ENCODE measurements around the gene HTR4. TPM values are rescaled to one million over a fixed set of nuclear protein-coding genes. Genes with fewer than 3 reads are reported as not detected.

Gene HTR4
- total RNA-seq, result not detected

DNA sequence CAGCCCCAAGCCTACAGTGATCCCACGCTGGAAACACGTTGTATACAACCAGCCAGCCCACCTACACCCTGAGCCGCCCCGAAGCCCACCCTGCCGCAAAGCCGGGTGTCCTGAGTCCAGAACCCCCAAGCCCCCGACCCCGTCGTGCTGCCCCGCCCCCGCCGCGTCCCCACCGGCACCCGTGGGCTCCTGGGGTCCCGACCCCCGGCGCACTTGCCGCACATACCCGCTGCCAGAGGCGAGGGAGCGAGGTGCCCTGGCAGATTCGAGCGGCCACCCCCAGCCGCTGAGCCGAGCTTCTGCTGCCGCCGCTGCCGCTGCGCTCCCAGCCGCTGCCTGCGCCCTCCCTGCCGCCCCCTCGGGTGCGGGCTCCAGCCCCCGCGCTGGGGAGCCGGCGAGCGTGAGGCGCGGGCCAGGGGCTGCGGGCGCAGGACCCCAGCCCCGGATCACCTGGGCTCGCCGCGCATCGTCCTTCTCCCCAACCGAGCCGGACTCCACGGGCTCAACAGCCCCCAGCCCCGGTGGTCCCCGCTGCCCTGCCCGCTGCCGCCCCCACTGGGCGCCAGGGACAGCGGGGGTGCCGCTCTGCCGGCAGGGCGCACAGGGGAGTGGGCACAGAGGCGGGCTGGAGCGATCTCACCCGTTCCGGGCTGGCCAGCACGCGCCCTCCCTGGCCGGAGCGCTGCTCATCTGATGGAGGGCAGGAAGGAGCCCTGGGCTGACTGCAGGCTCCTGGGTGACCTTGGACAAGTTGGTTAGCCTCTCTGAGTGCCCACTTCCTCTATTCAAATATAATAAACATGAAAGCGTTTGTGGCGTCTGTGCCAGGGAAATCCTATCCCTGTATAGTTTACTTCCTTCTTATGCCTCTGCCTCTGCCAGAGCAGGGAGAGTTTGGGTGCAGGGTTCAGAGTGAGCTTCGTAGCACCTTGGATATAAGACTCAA is at the start of gene HTR4:
HTR4 (minus strand) TSS at position 692 of the 946 bp plus-strand sequence. CDS start 17,513 bp downstream, outside the sequence.
- TF ChIP-seq, protein P1, sequence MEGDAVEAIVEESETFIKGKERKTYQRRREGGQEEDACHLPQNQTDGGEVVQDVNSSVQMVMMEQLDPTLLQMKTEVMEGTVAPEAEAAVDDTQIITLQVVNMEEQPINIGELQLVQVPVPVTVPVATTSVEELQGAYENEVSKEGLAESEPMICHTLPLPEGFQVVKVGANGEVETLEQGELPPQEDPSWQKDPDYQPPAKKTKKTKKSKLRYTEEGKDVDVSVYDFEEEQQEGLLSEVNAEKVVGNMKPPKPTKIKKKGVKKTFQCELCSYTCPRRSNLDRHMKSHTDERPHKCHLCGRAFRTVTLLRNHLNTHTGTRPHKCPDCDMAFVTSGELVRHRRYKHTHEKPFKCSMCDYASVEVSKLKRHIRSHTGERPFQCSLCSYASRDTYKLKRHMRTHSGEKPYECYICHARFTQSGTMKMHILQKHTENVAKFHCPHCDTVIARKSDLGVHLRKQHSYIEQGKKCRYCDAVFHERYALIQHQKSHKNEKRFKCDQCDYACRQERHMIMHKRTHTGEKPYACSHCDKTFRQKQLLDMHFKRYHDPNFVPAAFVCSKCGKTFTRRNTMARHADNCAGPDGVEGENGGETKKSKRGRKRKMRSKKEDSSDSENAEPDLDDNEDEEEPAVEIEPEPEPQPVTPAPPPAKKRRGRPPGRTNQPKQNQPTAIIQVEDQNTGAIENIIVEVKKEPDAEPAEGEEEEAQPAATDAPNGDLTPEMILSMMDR (IDR thresholded peaks at IDR 0.05; ENCODE audit: low read depth), result no peak

- TF ChIP-seq, protein P1 (IDR thresholded peaks at IDR 0.05; ENCODE audit: low read depth), result no peak
Observed at GRCh38 chr5:148702019-148702596, 47.8 kb upstream of the HTR4 start.

GRCh38 chr5:148699028-148699427 is 44.7 kb upstream of the HTR4 start:
- TF ChIP-seq, protein P1 (IDR thresholded peaks at IDR 0.05; ENCODE audit: low read depth), result no peak

- TF ChIP-seq, protein P1 (IDR thresholded peaks at IDR 0.05; ENCODE audit: low read depth), result no peak
Observed at GRCh38 chr5:148697809-148698196, 43.5 kb upstream of the HTR4 start.

GRCh38 chr5:148697180-148697808 is 43.0 kb upstream of the HTR4 start:
- TF ChIP-seq, protein P1 (IDR thresholded peaks at IDR 0.05; ENCODE audit: low read depth), result no peak

DNA sequence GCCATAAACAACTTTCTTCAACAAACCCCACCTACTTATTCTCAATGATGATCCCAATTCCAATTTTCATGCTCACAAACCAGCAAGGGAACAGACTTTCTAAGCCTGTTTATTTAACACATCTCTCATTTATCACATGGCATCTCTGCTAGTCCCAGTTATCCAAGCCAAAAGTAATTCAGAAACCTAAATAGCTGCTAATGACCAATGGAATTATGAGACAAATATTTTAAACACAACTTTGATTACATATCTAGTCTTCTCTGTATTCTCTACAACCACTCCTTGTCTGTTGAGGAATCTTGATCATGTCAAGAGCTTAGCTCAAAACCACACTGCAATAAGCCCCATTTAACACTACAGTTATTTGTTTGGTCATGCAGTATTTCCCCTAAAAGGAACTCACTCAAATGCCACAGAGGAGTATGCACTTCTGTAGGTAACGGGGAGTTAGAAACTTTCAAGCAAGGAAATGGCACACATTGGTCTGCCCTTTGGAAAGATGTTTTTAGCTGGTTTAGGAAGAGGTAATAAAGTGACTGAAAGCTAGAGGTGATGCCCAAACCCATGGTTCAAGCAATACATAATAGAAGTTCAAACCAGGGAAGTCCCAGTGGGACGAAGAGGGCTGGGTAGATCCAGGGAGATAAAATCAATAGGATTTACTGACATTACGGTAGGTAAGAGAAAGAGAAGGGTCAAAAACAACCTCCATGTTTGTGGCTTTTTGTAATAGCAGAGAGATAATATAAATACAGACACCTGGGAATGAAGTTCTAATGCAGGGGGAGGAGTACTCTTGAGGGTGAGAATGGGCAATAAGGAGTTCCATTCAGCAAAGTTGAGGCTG is 42.1 kb upstream of the HTR4 start:
- TF ChIP-seq, protein P1 (IDR thresholded peaks at IDR 0.05; ENCODE audit: low read depth), result no peak

Measured in subcutaneous adipose tissue (tissue), 4 donors.